Measurements from ENCODE around the gene STKLD1.
"Not testable (repeated sequence)": the region's sequence is repeated elsewhere in the genome, so short reads cannot be mapped to it uniquely, and the experiment has no call there.

The STKLD1 gene

DNA sequence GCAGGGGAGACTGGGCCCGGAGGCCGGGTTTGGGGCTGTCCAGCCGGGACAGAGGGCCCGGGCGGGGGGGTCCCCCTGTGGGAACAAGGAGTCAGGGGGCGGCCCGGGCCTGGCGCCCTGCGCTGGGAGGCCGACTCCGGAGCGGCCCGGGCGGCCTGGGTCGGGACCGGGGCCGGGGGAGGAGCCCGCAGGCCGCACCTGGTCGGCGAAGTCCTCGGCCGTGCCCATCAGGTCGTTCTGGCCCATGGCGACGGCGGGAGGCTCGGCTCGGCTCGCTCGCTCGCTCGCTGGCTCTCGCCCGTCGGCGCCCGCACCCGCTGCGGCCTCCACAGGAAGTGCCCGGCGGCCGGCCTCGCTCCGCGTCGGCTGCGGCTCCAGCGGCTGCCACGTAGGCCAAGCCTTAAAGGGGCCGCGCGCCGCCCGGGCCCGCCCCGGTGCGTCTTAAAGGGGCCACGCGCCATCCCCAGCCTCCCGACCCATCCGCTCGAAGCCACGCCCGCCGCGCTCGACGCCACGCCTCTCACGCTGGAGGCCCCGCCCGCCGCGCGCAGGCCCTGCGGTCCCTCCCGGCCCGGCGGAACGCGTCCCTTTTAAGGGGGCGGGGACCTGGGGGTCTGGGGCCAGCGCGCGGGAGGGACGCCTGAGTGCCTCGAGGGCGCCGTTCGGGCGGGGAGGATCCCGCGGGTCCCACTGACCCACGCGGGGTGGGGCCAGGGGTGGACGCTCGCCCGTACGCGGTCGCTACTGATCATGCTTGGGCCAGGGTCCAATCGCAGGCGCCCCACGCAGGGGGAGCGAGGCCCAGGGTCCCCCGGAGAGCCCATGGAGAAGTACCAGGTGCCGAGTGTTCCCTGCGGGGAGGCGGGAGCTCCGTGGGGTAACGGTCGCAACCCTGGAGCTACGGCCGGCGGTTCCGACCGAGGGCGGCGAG is at the start of gene STKLD1, which contains the start of gene SURF4:
Gene STKLD1 (plus strand): TSS at position 643 of the 931 bp plus-strand sequence. CDS start 108 bp downstream, at position 751.
Gene SURF4 (minus strand): TSS at position 337 of the 931 bp plus-strand sequence. CDS start 91 bp downstream, at position 246.
- peak; percentile 89 to 93 for DNase-seq (ENCODE audit: low read depth in 2 of 2)

DNA sequence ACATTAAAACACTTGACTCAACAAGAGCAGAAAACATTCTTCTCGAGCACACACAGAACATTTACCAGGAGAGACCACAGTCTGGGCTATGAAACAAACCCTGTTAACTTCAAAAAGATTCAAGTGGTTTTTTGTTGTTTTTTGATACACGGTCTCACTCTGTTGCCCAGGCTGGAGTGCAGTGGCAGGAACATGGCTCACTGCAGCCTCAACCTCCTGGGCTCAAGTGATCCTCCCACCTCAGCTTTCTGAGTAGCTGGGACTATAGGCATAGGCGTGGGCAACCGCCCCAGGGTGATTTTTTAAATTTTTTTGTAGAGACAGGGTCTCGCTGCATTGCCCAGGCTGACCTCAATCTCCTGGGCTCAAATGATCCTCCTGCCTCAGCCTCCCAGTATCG is 49.1 kb upstream of the STKLD1 start:
- not testable (repeated sequence) for DNase-seq (ENCODE audit: low read depth in 2 of 2)

DNA sequence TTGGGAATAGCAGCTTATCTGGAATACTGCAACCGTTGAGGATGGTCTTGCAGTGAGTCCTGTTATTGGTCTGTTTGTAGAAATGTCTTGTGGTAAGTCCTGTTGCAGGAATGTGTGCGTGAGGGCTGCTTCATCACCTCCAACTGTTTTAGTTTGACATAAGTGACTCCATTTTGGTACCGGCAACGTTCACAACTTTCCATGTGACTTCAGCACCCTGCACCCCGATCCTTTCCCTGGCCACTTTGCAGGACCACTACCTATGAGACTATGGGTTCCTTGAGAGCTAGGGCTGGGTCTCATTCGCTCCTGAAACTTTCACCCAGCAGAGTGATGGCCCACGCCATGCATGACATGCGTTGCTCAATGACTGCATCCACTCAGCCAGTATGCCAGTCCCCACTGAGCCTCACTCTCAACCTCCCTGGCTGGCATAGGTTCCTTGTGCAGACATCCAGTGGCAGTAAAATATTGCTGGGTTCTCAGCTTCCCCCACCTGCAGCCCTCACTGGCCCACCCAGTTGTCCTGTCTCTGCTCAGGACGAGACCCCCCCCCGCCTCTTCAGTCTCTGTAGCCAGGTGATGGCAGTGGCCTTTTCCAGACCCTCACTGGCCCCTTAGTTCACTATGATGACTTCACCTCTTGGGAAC is 48.2 kb upstream of the STKLD1 start:
- DNase-seq (ENCODE audit: low read depth in 2 of 2): no peak

DNA sequence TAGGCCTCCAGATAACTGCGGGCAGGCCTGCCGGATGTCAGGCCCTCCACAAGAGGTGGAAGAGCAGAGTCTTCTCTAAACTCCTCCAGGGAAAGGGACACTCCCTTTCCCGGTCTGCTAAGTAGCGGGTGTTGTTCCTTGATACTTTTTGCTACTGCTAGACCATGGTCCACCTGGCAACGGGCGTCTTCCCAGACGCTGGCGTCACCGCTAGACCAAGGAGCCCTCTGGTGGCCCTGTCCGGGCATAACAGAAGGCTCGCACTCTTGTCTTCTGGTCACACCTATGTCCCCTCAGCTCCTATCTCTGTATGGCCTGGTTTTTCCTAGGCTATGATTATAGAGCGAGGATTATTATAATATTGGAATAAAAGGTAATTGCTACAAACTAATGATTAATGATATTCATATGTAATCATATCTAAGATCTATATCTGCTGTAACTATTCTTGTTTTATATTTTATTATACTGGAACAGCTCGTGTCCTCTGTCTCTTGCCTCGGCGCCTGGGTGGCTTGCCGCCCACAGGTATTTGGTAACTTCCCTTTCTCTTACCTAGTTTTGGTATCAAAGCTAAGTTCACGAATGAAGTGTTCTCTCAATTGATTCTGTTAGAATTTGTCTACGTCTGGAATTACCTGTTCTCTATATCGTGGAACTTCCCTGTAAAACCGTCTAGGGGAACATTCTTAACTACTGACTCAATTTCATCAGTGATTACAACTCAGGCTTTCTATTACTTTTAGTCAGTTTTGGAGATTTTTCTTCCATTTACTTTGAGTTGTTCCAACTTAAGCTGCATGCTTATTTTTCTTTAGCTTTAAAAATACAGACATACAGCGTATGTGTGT is 46.6 kb upstream of the STKLD1 start:
- not testable (repeated sequence) for DNase-seq (ENCODE audit: low read depth in 2 of 2)

DNA sequence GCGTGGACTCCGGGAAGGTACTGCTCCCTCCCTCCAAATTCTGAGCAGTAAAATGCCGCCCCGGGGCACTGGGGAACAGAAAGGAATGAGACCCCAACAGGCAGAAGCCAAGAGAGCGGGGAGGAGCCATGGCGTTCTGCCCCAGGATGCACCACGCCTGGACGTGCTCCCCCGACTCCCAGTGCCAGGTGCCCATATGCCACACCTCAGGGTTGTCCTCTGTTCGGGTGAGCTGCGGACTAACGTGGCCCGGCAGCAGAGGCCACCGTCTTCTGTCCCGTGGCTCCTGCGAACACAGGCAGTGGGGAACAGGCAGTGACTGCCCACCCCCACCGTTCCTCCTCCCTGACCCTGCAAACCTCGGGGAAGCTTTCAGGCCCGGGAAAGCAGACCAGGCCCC is 44.9 kb upstream of the STKLD1 start:
- DNase-seq (ENCODE audit: low read depth in 2 of 2): no peak

DNA sequence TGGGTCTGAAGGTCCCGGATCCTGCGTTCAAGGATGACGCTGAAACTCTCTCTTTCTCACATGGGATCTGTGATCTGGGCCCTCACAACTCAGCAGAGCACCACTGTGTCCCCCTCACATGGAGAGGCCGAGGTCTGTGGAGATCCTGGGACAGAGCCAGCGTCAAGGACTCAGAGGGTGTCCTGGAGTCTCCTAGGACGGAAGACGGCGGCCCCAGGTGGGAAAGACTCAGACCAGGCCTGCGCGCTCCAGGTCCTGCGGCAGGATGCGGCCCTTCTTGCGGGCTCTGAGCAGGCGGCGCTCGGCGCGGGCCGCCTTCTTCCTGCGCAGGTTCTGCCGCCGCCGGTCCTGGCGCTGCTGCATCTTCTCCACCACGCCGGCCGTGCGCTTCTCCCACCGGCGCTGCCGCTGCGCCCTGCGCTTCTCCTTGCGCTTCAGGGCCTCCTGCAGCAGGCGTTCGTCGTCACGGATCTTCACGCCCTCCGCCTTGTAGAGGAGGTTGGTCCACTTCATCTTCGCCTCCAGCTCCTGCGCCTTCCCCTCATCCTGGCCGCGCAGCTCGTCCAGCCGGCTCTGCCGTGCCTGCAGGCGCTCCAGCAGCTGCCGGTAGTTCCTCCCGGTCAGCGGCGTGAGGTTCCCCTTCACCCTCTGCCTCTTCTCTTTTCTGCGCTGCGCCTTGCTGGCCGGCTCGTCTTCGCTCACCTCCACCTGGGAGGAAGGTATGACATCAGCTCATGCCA is 44.4 kb upstream of the STKLD1 start:
- no peak for DNase-seq (ENCODE audit: low read depth in 2 of 2)

DNA sequence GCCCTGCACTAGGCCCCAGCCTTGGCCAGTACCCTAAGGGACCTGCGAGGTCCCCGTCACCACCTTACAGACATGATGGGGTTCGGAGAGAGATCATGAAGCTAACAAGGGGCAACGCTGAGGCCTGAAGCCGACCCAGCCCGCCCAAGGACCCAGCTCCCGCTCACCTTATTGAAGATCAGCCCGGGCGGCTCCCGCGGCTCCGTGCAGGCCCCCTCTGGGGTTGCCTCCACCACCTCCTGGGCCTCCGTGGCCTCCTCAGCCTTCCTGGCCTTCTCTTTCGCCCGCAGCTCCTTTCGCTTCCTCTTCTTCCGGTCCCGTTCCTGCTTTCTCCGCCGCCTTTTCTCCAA is 43.8 kb upstream of the STKLD1 start:
- no peak for DNase-seq (ENCODE audit: low read depth in 2 of 2)

DNA sequence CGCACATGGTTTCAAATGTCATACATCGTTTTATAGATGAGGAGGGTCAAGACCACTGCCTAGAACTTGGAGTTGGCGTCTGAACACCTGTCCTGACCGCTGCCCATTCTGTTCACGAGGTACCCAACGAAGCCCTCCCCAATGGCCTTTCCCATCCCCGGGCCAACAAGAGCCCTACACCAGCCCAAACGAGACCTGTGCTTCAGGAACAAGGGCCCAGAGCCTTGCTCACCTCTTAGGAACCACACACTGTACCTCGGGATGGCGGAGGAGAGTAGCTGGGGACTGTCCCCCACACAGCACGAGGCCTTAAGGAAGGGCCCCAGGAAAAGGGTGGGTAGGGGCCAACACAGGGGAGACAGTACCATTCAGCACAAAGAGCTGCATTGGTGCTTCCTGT is 43.2 kb upstream of the STKLD1 start:
- DNase-seq (ENCODE audit: low read depth in 2 of 2): no peak

DNA sequence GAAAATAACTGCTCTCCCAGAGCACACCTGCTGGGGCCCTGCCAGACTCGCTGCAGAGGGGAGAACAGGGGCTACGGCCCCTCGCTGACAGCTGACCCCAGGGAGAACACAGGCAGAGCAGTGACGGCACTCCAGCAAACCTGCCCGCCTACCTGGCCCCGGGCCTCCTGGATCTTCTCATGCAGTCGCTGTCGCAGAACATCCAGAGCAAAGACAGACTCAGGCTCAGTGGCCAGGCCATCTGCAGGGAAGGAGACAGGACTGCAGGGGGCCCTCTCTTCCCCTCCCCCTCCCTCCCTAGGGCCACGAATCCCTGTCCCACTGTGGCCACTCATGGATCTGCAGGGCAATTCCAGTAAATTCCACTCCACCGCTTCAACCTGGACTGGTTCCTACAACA is 42.6 kb upstream of the STKLD1 start:
- DNase-seq (ENCODE audit: low read depth in 2 of 2): no peak

DNA sequence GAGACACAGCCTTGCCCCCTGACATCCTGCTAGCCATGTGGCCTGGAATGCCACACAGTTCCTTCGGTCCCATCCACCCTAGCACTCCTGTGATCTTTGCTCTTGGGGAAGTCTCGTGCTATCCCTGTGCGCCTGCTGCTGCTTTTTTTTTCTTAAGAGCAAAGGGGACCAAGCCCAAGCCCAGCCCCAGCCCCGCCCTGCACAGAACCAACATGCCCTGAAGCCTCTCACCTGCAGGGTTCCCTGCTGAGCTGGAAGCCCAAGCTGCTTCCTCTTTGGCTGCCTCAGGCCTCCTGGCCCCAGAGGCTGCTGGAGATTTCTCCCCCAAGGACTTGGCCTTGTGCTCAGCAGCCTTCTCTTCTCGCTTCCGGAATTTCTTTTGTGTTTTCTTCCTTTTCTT is 42.0 kb upstream of the STKLD1 start:
- no peak for DNase-seq (ENCODE audit: low read depth in 2 of 2)

DNA sequence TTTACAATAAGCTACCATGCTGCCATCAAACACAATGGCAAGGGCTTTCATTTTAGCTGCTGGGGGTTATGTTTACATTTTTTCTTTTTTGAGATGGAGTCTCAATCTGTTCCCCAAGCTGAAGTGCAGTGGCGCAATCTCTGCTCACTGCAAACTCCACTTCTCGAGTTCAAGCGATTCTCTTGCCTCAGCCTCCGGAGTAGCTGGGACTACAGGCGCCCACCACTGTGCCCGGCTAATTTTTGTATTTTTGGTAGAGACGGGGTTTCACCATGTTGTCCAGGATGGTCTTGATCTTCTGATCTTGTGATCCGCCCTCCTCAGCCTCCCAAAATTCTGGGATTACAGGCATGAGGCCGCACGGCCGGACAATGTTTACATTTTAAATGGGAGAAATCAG is 41.3 kb upstream of the STKLD1 start:
- not testable (repeated sequence) for DNase-seq (ENCODE audit: low read depth in 2 of 2)

DNA sequence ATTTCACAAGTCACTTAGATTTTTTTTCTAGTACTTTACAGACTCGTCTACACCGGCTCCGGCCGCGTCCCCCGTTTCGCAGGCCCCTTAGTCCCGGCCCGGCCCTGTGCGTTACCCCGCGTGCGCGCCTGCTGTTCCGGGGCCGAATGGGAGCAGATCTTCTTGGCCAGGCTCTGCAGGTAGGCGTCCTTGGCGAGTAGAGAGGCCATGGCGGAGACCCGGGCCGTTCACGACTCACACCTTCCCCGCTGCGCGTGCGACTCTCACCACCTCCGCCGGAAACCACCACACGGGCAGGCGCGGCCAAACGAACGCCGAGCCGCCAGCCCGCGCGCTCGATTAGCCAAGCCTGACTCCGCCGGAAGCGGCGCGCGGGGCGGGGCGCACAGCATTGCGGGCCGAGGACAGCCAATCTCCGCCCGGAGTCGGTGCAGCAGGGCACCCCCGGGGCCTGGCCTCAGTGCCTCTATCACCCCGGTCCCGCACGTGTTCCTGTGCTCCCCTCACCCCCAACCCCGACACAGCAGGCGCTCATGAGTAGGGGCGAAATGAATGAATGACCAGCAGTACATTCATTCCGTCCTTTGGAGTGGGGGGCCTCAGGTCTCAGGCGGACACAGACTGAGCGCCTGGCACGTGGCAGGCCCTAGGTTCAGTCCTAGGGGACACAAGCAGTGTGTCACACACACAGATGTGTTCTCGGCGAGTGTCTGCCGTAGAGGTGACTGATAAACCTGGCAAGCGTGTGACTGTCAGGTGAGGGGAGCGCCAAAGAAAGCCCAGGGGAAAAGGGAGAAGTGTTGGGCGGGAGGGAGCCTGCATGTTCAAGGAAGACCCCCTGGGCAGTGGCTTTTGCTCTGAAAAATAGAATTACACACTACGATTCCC is 40.0 kb upstream of the STKLD1 start, which contains the start of gene SURF6:
Gene SURF6 (minus strand): TSS at position 265 of the 888 bp plus-strand sequence. CDS start 56 bp downstream, at position 209.
- DNase-seq (ENCODE audit: low read depth in 2 of 2): peak; percentile 92 to 93

DNA sequence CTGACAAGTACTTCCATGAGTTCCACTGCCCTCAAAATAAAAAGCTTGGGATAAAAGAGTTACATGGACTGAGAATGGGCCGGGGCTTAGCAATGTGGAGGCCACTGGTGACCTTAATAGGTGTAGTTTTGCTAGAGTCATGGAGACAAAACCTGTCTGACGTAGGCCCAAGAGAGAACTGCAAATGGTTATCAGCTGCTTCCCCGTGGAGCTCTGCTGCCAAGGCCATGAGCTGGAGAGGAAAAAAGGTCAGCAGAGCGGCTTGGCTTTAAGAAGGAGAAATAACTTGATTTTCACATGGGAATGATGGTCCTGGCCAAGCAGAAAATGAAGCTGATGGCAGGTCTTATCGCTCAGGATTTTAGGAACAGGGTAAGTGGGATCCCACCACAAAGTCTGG is 36.5 kb upstream of the STKLD1 start:
- no peak for DNase-seq (ENCODE audit: low read depth in 2 of 2)

DNA sequence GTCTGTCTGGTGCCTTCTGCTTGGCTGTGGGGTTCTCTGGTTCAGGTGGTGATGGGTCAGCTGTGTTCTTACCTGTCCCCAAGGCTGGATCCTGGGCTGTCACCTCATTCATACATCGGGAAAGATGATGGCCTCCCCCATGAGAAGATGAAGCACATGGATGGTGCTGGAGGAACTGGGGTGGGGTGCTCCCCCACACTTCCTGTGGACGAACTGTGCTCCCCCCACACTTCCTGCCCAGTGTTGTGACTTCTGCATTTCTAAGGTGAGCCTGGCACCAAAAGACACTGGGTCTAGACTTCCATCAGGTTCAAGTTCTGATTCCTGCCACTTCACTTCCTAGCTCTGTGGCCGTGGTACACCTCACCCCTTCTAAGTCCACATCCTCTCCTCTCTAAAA is 35.9 kb upstream of the STKLD1 start:
- DNase-seq (ENCODE audit: low read depth in 2 of 2): no peak

DNA sequence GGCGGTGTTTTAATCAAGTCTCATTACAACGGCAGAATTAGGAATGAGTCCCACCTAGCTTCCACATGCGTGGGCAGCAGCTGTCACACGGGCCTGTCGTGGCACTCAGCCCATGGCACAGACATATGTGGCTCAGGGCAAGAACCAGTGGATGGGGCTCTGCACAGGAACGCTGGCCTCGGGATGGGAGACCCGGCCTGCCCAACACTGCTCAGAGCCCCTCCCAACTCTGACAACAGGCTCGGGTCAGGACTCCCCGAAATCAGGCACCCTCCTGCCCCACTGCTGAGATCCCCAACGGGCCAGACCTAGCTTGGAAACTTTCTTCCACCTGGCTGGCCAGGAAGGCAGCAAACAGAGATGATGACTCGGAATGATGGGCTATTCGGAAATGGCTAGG is 35.2 kb upstream of the STKLD1 start:
- no peak for DNase-seq (ENCODE audit: low read depth in 2 of 2)

DNA sequence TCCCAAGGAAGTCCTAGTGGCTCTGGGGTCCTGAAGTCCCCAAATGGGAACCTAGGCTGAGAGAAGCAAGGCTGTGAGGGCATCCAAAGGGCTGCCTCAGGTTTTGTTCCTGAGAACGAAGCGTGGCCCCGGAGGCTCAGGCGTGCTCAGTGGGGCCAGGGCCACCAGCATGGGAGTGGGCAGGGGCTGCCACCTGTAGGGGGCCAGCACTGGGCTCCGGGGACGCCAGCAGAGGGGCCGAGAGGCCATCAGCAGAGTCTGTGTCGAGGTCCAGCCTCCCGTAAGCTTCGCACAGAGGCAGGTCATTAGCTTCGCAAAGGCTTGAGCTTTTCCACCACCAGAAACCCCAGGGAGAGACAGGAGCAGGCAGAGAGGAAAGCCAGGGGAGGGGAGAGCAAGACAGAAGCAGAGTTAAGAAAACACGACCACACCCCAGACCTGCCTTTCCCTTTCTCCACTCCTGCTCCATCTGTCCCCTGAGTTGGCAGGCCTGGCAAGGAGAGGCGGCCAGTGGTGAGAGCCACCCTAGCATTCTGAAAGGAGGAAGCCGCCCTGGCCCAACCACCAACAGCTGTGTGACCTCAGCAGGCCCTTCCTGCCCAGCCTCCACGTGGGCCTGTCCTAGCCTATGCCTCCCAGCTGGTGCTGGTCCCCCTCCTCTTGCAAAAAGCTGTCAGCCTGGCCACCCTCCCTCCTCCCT is 34.6 kb upstream of the STKLD1 start:
- DNase-seq (ENCODE audit: low read depth in 2 of 2): no peak

DNA sequence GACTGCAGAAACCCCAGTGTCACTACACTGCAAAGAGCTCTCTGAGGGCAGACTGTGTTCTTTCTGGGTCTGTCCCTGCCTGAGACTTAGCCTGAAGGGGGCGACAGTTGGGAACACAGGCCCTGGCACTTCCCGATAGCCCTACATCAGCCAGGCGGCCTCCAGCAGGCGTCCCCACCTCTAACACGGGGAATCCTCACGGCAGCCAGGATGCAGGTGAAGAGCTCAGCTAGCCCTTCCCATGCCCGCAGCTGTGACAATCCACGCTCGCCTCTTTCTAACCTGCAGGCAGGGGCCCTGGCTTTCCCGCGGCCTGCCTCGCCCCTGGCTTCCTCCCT is 34.1 kb upstream of the STKLD1 start:
- DNase-seq (ENCODE audit: low read depth in 2 of 2): no peak

DNA sequence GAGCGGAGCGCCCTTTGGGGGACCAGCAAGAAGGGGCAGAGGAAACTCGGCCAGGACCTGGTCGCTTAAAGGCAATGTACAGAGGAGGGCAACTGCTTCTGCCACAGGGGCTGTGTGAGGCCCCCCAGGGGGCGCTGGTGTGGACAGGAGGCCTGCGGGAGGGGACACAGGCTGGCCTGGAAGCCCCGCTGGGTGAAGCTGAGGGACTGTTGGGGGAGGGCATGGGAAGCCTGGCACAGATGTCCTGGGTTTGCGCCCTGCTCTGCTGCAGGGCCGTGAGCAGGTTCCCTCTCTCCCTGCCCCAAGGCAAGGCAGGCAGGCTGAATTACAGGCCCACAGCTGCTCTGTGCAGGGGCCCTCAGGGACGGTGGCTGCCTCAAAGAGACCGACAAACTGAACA is 33.6 kb upstream of the STKLD1 start:
- DNase-seq (ENCODE audit: low read depth in 2 of 2): no peak

DNA sequence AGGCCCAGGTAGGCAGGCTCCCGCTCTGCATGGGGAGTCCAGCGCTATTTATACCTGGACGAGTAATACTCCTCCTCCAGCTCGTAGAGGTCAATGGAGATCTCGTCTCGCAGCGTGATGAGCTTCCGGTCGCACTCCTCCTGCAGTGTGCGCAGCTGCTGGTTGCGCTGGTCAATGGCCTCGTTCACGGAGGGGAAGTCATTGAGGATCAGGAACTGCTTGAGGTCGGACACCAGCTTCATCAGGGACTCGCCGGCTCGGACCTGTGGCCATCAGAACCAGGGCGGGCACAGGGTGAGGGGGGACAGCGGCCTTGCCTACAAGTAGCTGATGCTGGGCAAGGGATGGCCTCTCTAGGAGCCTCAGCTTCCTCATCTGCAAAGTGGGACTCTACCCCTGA is 32.1 kb upstream of the STKLD1 start:
- DNase-seq (ENCODE audit: low read depth in 2 of 2): no peak

DNA sequence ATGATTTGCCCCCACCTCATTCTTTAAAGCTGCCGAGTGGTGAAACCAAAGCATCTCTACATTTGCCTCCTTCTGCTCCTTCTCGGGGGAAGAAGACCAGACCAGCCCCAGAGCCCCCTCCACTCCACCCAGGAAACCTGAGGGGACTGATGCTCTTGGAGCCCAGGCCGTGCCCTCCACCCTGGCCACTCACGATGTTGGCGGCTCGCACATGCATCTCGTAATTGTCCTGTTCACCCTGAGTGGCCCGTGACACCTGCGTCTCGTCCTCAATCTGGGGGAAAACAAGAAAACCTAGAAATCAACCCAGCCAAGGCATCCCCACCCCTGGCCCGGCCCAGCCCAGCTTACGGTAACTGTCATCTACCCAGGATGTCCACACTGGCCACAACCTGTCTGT is 31.2 kb upstream of the STKLD1 start:
- DNase-seq (ENCODE audit: low read depth in 2 of 2): no peak

All from stimulated activated CD4-positive, alpha-beta T cell treated with anti-CD3 and anti-CD28 coated beads, Interleukin-15, amount 100 ng/mL, for 48 hours (primary cell).